CD14-positive monocyte (primary cell): ENCODE measurements around the gene RAPGEF5. TPM values are rescaled to one million over a fixed set of nuclear protein-coding genes. Genes with fewer than 3 reads are reported as not detected.
A peak's percentile ranks its signal among the peaks of the same experiment; 100 is the strongest.

Experiments
- DNase-seq, 3 donors: peaks; one replicate each; pipeline ENCODE4 v3.0.0-alpha.2; 2011 to 2022
- H2AFZ ChIP-seq: 2 replicates; pipeline ENCODE4 v1.6.0; 2012; ENCODE audit warnings: mild to moderate bottlenecking, low read depth, low read length, inconsistent platforms; ENCODE audit not compliant: insufficient read depth, poor library complexity, severe bottlenecking
- H3K27ac ChIP-seq, 2 donors: 1 replicate in 1 of 2; 2 replicates in 1 of 2; pipeline ENCODE4 v1.5.1; 2012 to 2013; ENCODE audit warnings: low read length in 2 of 2, control low read depth in 1 of 2, inconsistent platforms in 1 of 2, low read depth in 1 of 2, mild to moderate bottlenecking in 1 of 2
- H3K27me3 ChIP-seq, 2 donors: one replicate each; pipeline versions ENCODE4 v1.6.0 to v1.6.1; 2011 to 2013; ENCODE audit warnings: low read length in 2 of 2; ENCODE audit not compliant: control insufficient read depth in 2 of 2, insufficient read depth in 2 of 2
- H3K36me3 ChIP-seq, 2 donors: replicated peaks in 1 of 2; 1 replicate in 1 of 2; 2 replicates in 1 of 2; pipeline versions ENCODE4 v1.5.1 to v1.6.1; 2012 to 2013; ENCODE audit warnings: low read length in 2 of 2, control low read depth in 1 of 2, inconsistent platforms in 1 of 2, mild to moderate bottlenecking in 1 of 2; ENCODE audit not compliant: insufficient read depth in 2 of 2, control insufficient read depth in 1 of 2
- H3K4me1 ChIP-seq, 2 donors: 1 replicate in 1 of 2; 2 replicates in 1 of 2; pipeline versions ENCODE4 v1.5.1 to v1.6.1; 2012 to 2013; ENCODE audit warnings: low read length in 2 of 2, control low read depth in 1 of 2, inconsistent platforms in 1 of 2, mild to moderate bottlenecking in 1 of 2, moderate library complexity in 1 of 2; ENCODE audit not compliant: insufficient read depth in 2 of 2, control insufficient read depth in 1 of 2
- H3K4me2 ChIP-seq: replicated peaks from 2 replicates; pipeline ENCODE3; 2012; ENCODE audit warnings: low read length, moderate library complexity, mild to moderate bottlenecking; ENCODE audit not compliant: poor library complexity, severe bottlenecking; ENCODE audit errors: extremely low read depth
- H3K4me3 ChIP-seq, 3 experiments: fragments of 200-600 bp in 1 of 3; sonication (generic) in 1 of 3; replicated peaks in 1 of 3; 1 replicate in 2 of 3; 2 replicates in 1 of 3; pipeline ENCODE4 v1.5.1; 2011 to 2013; ENCODE audit warnings: low read length in 3 of 3, mild to moderate bottlenecking in 3 of 3, control low read depth in 2 of 3, low read depth in 2 of 3, inconsistent platforms in 1 of 3, moderate library complexity in 1 of 3
- H3K79me2 ChIP-seq: 2 replicates; pipeline ENCODE4 v1.6.0; 2012; ENCODE audit warnings: mild to moderate bottlenecking, control low read depth, inconsistent platforms, low read length, moderate library complexity; ENCODE audit not compliant: insufficient read depth
- H3K9ac ChIP-seq: 2 replicates; pipeline ENCODE4 v1.6.0; 2017; ENCODE audit warnings: low read length, mild to moderate bottlenecking; ENCODE audit not compliant: insufficient read depth, poor library complexity, severe bottlenecking
- H3K9me3 ChIP-seq, 2 donors: replicated peaks in 1 of 2; 1 replicate in 1 of 2; 2 replicates in 1 of 2; pipeline versions ENCODE4 v1.5.1 to v1.6.1; 2012 to 2013; ENCODE audit warnings: low read length in 2 of 2, control low read depth in 1 of 2; ENCODE audit not compliant: control insufficient read depth in 1 of 2, insufficient read depth in 1 of 2
- H4K20me1 ChIP-seq: 2 replicates; pipeline ENCODE4 v1.6.0; 2012; ENCODE audit warnings: mild to moderate bottlenecking, low read length, control low read depth, moderate library complexity; ENCODE audit not compliant: insufficient read depth
- H3K27ac Mint-ChIP-seq, 7 donors: one replicate each; pipeline ENCODE4 v1.8.0; 2020; ENCODE audit warnings: mild to moderate bottlenecking in 7 of 7, mixed read lengths in 7 of 7, moderate library complexity in 6 of 7, inconsistent platforms in 2 of 7
- H3K27me3 Mint-ChIP-seq, 3 donors: one replicate each; pipeline ENCODE4 v1.8.0; 2021 to 2022; ENCODE audit warnings: low read depth in 3 of 3, mild to moderate bottlenecking in 3 of 3, mixed read lengths in 3 of 3, moderate library complexity in 3 of 3, inconsistent platforms in 1 of 3
- H3K36me3 Mint-ChIP-seq, 2 donors: one replicate each; pipeline ENCODE4 v1.8.0; 2020; ENCODE audit warnings: mixed read lengths in 2 of 2, inconsistent platforms in 1 of 2, mild to moderate bottlenecking in 1 of 2
- H3K4me1 Mint-ChIP-seq: one replicate; pipeline ENCODE4 v1.8.0; 2020; ENCODE audit warnings: mild to moderate bottlenecking, mixed read lengths
- H3K4me3 Mint-ChIP-seq, 2 donors: one replicate each; pipeline ENCODE4 v1.8.0; 2020; ENCODE audit warnings: mild to moderate bottlenecking in 2 of 2, mixed read lengths in 2 of 2, moderate library complexity in 1 of 2
- H3K9me3 Mint-ChIP-seq, 7 donors: one replicate each; pipeline ENCODE4 v1.8.0; 2020 to 2022; ENCODE audit warnings: mixed read lengths in 7 of 7, mild to moderate bottlenecking in 6 of 7, moderate library complexity in 6 of 7, inconsistent platforms in 2 of 7
- CTCF ChIP-seq: fragments of 200-600 bp; IDR thresholded peaks from one replicate; pipeline ENCODE4 v1.8.0; 2022; ENCODE audit warnings: antibody characterized with exemption, mild to moderate bottlenecking
- WGBS: methylation state at CpG from one replicate; pipeline ENCODE4 v1.1.5; 2013; ENCODE audit warnings: missing lambda C conversion rate; ENCODE audit not compliant: insufficient coverage; 5-methylcytosine and 5-hydroxymethylcytosine counted together
- intact Hi-C, 2 donors: fragments of 100-400 bp; cut with micrococcal nuclease; formaldehyde crosslinking; loops; one replicate each; pipeline versions ENCODE4 v1.15.0 to v1.15.1; 2023
- polyA plus RNA-seq, 3 donors: library from polyadenylated mRNA; depleted of rRNA in 1 of 3; unstranded in 2 of 3; stranded (reverse) in 1 of 3; fragments of 300-500 nt in 2 of 3; fragments of >200 nt in 1 of 3; fragmentation: Illumina TruSeq in 2 of 3; gene quantifications; 1 replicate in 2 of 3; 2 replicates in 1 of 3; pipeline ENCODE4 v1.2.3, GENCODE V29; 2012 to 2021

The RAPGEF5 gene
- polyA plus RNA-seq, 3 donors: not detected

DNA sequence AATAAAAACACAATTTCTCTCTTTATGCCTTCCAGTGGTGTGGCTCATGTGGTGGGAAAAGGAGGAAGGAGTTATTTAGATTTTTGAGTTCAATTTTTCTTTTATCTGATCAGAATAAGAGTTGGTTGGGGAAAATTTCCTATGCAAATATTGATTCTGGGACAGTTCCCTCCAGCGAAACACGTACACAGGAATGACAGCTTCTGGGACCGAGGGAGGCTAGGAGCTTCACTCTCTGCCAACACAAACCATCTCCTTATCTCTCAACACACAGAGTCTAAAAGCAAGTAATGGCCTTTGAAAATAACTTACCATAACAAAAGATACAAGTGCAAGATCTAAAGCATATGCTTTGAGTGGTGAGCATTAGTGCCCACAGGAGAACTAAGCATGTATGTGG is 122.7 kb downstream of the RAPGEF5 start:
- intact Hi-C loops: no loop called here
- Histone ChIP-seq H3K4me1 (no peaks in the 10 kb centered on the region), H3K4me3 (no peak overlapping the region), H4K20me1 (no peaks in the 10 kb centered on the region), H3K79me2 (no peaks in the 10 kb centered on the region), H3K27ac (no peak overlapping the region), H3K27me3 (no peaks in the 10 kb centered on the region), H3K9ac (no peak overlapping the region), H3K4me2 (no peak overlapping the region), H3K9me3 (no peaks in the 10 kb centered on the region), H2AFZ (no peak overlapping the region), H3K36me3 (no peaks in the 10 kb centered on the region)
- Mint-ChIP-seq H3K9me3 (no peaks in the 10 kb centered on the region), H3K27ac (peak overlapping the region in 1 of 7 donors; percentile 6), H3K27me3 (no peaks in the 10 kb centered on the region), H3K4me1 (no peaks in the 10 kb centered on the region), H3K4me3 (no peak overlapping the region), H3K36me3 (no peaks in the 10 kb centered on the region)
- TF ChIP-seq CTCF: no peak
- WGBS: no CpG with 5 or more reads among the region's 3 CpGs
- no peak for DNase-seq

GRCh38 chr7:22231806-22232205 is 125.1 kb downstream of the RAPGEF5 start:
- intact Hi-C loops: no loop called here
- Mint-ChIP-seq H3K4me3 (no peak overlapping the region), H3K36me3 (no peaks in the 10 kb centered on the region), H3K27me3 (peaks cover 0 to 2% (median 0%) of the 10 kb centered on the region in 3 donors), H3K4me1 (no peaks in the 10 kb centered on the region), H3K27ac (no peak overlapping the region), H3K9me3 (no peaks in the 10 kb centered on the region)
- Histone ChIP-seq H3K9me3 (no peaks in the 10 kb centered on the region), H3K4me2 (no peak overlapping the region), H3K9ac (no peak overlapping the region), H3K79me2 (no peaks in the 10 kb centered on the region), H4K20me1 (no peaks in the 10 kb centered on the region), H2AFZ (no peak overlapping the region), H3K27ac (no peak overlapping the region), H3K36me3 (no peaks in the 10 kb centered on the region), H3K4me3 (no peak overlapping the region), H3K4me1 (no peaks in the 10 kb centered on the region), H3K27me3 (no peaks in the 10 kb centered on the region)
- WGBS: 100% methylated on average over 2 of the region's 3 CpGs
- DNase-seq: no peak
- no peak for TF ChIP-seq CTCF
